HEK293 (cell line): ENCODE results near the gene ANGPTL4.

Experiments
- KLF10 ChIP-seq: fragments of 450-650 bp; IDR thresholded peaks from 2 replicates; pipeline ENCODE4 v1.5.1; 2018; ENCODE audit warnings: missing biosample characterization, mild to moderate bottlenecking, missing genetic modification characterization
- KLF16 ChIP-seq: fragments of 450-650 bp; formaldehyde crosslinking; IDR thresholded peaks from 2 replicates; pipeline ENCODE4 v1.5.1; 2017; ENCODE audit warnings: missing biosample characterization, missing genetic modification characterization
- MEIS1 ChIP-seq: sonication (generic); formaldehyde crosslinking; IDR thresholded peaks from 2 replicates; pipeline ENCODE4 v1.8.1; 2022; ENCODE audit warnings: missing genetic modification reagents, mild to moderate bottlenecking, borderline replicate concordance
- OSR2 ChIP-seq: fragments of 450-650 bp; formaldehyde crosslinking; IDR thresholded peaks from 2 replicates; pipeline ENCODE4 v1.5.1; 2016; ENCODE audit warnings: missing biosample characterization, missing genetic modification characterization
- REST ChIP-seq: fragments of 450-650 bp; formaldehyde crosslinking; IDR thresholded peaks from 2 replicates; pipeline ENCODE4 v1.5.1; 2016; ENCODE audit warnings: missing biosample characterization, missing genetic modification characterization
- SETDB1 ChIP-seq: IDR thresholded peaks from one replicate; pipeline ENCODE4 v1.6.1; 2017; ENCODE audit warnings: mild to moderate bottlenecking, low read length, moderate library complexity, mixed read lengths; ENCODE audit not compliant: insufficient read length
- ZBTB6 ChIP-seq: fragments of 450-650 bp; formaldehyde crosslinking; IDR thresholded peaks from 2 replicates; pipeline ENCODE4 v1.5.1; 2017; ENCODE audit warnings: missing biosample characterization, missing genetic modification characterization
- ZBTB7A ChIP-seq: fragments of 450-650 bp; formaldehyde crosslinking; IDR thresholded peaks from 2 replicates; pipeline ENCODE4 v1.5.1; 2016; ENCODE audit warnings: low read depth, missing biosample characterization, missing genetic modification characterization
- ZIC2 ChIP-seq: fragments of 450-650 bp; formaldehyde crosslinking; IDR thresholded peaks from 2 replicates; pipeline ENCODE4 v1.5.1; 2016; ENCODE audit warnings: missing biosample characterization, missing genetic modification characterization
- ZNF146 ChIP-seq: fragments of 450-650 bp; formaldehyde crosslinking; IDR thresholded peaks from 2 replicates; pipeline ENCODE4 v1.5.1; 2016; ENCODE audit warnings: missing biosample characterization, missing genetic modification characterization
- ZNF174 ChIP-seq: fragments of 450-650 bp; formaldehyde crosslinking; IDR thresholded peaks from 2 replicates; pipeline ENCODE4 v1.5.0; 2017; ENCODE audit warnings: missing biosample characterization, mild to moderate bottlenecking, missing genetic modification characterization
- ZNF175 ChIP-seq: fragments of 450-650 bp; formaldehyde crosslinking; IDR thresholded peaks from 2 replicates; pipeline ENCODE4 v1.5.1; 2016; ENCODE audit warnings: missing biosample characterization, missing genetic modification characterization
- ZNF239 ChIP-seq: fragments of 450-650 bp; formaldehyde crosslinking; IDR thresholded peaks from 2 replicates; pipeline ENCODE4 v1.5.1; 2016; ENCODE audit warnings: missing biosample characterization, missing genetic modification characterization
- ZNF302 ChIP-seq: fragments of 450-650 bp; formaldehyde crosslinking; IDR thresholded peaks from 2 replicates; pipeline ENCODE4 v1.5.1; 2016; ENCODE audit warnings: missing biosample characterization, missing genetic modification characterization, low read depth
- ZNF350 ChIP-seq: fragments of 450-650 bp; formaldehyde crosslinking; IDR thresholded peaks from 2 replicates; pipeline ENCODE4 v1.5.0; 2017; ENCODE audit warnings: missing biosample characterization, mild to moderate bottlenecking, missing genetic modification characterization
- ZNF354C ChIP-seq: fragments of 450-650 bp; formaldehyde crosslinking; IDR thresholded peaks from 2 replicates; pipeline ENCODE4 v1.5.1; 2016; ENCODE audit warnings: missing biosample characterization, missing genetic modification characterization, low read depth, borderline replicate concordance
- ZNF394 ChIP-seq: fragments of 450-650 bp; formaldehyde crosslinking; IDR thresholded peaks from 2 replicates; pipeline ENCODE4 v1.5.1; 2016; ENCODE audit warnings: missing biosample characterization, missing genetic modification characterization, mild to moderate bottlenecking, moderate library complexity, borderline replicate concordance
- ZNF548 ChIP-seq: fragments of 450-650 bp; formaldehyde crosslinking; IDR thresholded peaks from 2 replicates; pipeline ENCODE4 v1.5.1; 2016; ENCODE audit warnings: missing biosample characterization, missing genetic modification characterization
- ZNF580 ChIP-seq: fragments of 450-650 bp; formaldehyde crosslinking; IDR thresholded peaks from 2 replicates; pipeline ENCODE4 v1.5.1; 2016; ENCODE audit warnings: missing biosample characterization, missing genetic modification characterization
- ZNF624 ChIP-seq: fragments of 450-650 bp; formaldehyde crosslinking; IDR thresholded peaks from 2 replicates; pipeline ENCODE4 v1.5.1; 2017; ENCODE audit warnings: missing biosample characterization, missing genetic modification characterization
- ZNF626 ChIP-seq: fragments of 450-650 bp; sonication (Bioruptor Pico); formaldehyde crosslinking; IDR thresholded peaks from 2 replicates; pipeline ENCODE4 v1.5.1; 2018; ENCODE audit warnings: missing biosample characterization, missing genetic modification characterization, inconsistent platforms
- ZNF629 ChIP-seq: fragments of 450-650 bp; formaldehyde crosslinking; IDR thresholded peaks from 2 replicates; pipeline ENCODE4 v1.5.1; 2017; ENCODE audit warnings: missing biosample characterization, missing genetic modification characterization
- ZNF704 ChIP-seq: fragments of 450-650 bp; formaldehyde crosslinking; IDR thresholded peaks from 2 replicates; pipeline ENCODE4 v1.5.1; 2016; ENCODE audit warnings: missing biosample characterization, missing genetic modification characterization
- ZNF791 ChIP-seq: fragments of 450-650 bp; formaldehyde crosslinking; IDR thresholded peaks from 2 replicates; pipeline ENCODE4 v1.5.1; 2016; ENCODE audit warnings: missing biosample characterization, missing genetic modification characterization
- ZNF792 ChIP-seq: fragments of 450-650 bp; formaldehyde crosslinking; IDR thresholded peaks from 2 replicates; pipeline ENCODE4 v1.5.1; 2016; ENCODE audit warnings: missing biosample characterization, missing genetic modification characterization
- ZNF837 ChIP-seq: fragments of 450-650 bp; formaldehyde crosslinking; IDR thresholded peaks from 2 replicates; pipeline ENCODE4 v1.5.1; 2016; ENCODE audit warnings: missing biosample characterization, missing genetic modification characterization
- TF ChIP-seq, protein P1 (sequence below): fragments of 450-650 bp; formaldehyde crosslinking; IDR thresholded peaks from 2 replicates; pipeline ENCODE4 v1.5.1; 2016; ENCODE audit warnings: missing biosample characterization, missing genetic modification characterization
- TF ChIP-seq, protein P2 (sequence below): fragments of 450-650 bp; formaldehyde crosslinking; IDR thresholded peaks from 2 replicates; pipeline ENCODE4 v1.5.1; 2016; ENCODE audit warnings: missing biosample characterization, missing genetic modification characterization

The ANGPTL4 gene

DNA sequence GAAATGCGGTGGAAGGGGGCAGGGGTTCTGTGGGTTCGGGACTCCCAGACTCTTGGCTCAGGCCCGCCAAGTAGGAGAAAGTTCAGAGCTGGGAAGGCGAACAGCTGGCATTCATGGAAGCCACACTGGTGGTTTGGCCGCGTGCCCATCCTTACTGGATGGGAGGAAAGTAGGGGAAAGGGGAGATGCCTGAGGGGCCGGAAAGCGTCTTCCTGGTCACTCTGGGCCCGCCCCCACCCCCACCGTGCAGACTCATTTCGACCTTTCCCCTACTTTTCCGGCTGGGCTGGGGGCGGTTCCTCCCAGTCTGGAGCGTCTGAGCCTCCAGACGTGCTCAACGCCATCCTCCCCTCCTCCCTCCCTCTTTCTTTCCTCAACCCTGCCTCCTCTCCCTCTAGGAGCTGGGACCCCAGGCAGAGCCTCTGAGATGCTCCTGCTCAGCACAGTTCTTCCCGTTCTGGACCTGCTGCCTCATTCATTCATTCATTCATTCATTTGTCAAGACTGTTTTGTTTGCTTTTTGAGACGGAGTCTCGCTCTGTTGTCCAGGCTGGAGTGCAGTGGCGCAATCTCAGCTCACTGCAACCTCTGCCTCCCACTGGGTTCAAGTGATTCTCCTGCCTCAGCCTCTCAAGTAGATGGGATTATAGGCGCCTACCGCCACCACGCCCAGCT is 3.5 kb downstream of the ANGPTL4 start (continued):
- peak; percentile 74 for TF ChIP-seq ZNF629 (tag by site-specific recombination)
- TF ChIP-seq ZNF174 (tag by site-specific recombination) = no peak
- no peak for TF ChIP-seq ZNF580
- no peak for TF ChIP-seq ZBTB7A (tag by site-specific recombination)
- no peak for TF ChIP-seq ZNF548 (tag by site-specific recombination)
- 0 out of 2 replicates have a peak, but pooled peaks have one; percentile 16 for TF ChIP-seq KLF10 (tag by site-specific recombination)
- TF ChIP-seq ZNF626 (tag by site-specific recombination) = no peak
- no peak for TF ChIP-seq ZNF354C (tag by site-specific recombination)
- no peak for TF ChIP-seq SETDB1
- TF ChIP-seq OSR2 (tag by site-specific recombination) = peak; percentile 70
- TF ChIP-seq, protein P1, sequence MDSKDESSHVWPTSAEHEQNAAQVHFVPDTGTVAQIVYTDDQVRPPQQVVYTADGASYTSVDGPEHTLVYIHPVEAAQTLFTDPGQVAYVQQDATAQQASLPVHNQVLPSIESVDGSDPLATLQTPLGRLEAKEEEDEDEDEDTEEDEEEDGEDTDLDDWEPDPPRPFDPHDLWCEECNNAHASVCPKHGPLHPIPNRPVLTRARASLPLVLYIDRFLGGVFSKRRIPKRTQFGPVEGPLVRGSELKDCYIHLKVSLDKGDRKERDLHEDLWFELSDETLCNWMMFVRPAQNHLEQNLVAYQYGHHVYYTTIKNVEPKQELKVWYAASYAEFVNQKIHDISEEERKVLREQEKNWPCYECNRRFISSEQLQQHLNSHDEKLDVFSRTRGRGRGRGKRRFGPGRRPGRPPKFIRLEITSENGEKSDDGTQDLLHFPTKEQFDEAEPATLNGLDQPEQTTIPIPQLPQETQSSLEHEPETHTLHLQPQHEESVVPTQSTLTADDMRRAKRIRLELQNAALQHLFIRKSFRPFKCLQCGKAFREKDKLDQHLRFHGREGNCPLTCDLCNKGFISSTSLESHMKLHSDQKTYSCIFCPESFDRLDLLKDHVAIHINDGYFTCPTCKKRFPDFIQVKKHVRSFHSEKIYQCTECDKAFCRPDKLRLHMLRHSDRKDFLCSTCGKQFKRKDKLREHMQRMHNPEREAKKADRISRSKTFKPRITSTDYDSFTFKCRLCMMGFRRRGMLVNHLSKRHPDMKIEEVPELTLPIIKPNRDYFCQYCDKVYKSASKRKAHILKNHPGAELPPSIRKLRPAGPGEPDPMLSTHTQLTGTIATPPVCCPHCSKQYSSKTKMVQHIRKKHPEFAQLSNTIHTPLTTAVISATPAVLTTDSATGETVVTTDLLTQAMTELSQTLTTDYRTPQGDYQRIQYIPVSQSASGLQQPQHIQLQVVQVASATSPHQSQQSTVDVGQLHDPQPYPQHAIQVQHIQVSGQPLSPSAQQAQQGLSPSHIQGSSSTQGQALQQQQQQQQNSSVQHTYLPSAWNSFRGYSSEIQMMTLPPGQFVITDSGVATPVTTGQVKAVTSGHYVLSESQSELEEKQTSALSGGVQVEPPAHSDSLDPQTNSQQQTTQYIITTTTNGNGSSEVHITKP (tag by site-specific recombination) = peak; percentile 97
- no peak for TF ChIP-seq ZBTB6 (tag by site-specific recombination)
- no peak for TF ChIP-seq ZNF239 (tag by site-specific recombination)
- no peak for TF ChIP-seq ZNF704
- TF ChIP-seq ZNF302 (tag by site-specific recombination) = no peak
- TF ChIP-seq ZNF146 (tag by site-specific recombination) = no peak
- no peak for TF ChIP-seq ZNF394 (tag by site-specific recombination)
- TF ChIP-seq ZIC2 (tag by site-specific recombination) = peak; percentile 66
- TF ChIP-seq, protein P2, sequence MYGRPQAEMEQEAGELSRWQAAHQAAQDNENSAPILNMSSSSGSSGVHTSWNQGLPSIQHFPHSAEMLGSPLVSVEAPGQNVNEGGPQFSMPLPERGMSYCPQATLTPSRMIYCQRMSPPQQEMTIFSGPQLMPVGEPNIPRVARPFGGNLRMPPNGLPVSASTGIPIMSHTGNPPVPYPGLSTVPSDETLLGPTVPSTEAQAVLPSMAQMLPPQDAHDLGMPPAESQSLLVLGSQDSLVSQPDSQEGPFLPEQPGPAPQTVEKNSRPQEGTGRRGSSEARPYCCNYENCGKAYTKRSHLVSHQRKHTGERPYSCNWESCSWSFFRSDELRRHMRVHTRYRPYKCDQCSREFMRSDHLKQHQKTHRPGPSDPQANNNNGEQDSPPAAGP (tag by site-specific recombination) = peak; percentile 31; the same call in 1 of the 2 replicates
- no peak for TF ChIP-seq ZNF791
- TF ChIP-seq ZNF792 (tag by site-specific recombination) = no peak
- no peak for TF ChIP-seq ZNF350 (tag by site-specific recombination)
- no peak for TF ChIP-seq ZNF837 (tag by site-specific recombination)
- TF ChIP-seq ZNF624 (tag by site-specific recombination) = no peak
- TF ChIP-seq ZNF175 (tag by site-specific recombination) = no peak
- peak; percentile 79 for TF ChIP-seq KLF16
- TF ChIP-seq REST = no peak
- TF ChIP-seq MEIS1 (CRISPR knock-in tag) = no peak
